AG08396 (cell line): Measurements from ENCODE around the gene TGFB1I1.
"Not testable (repeated sequence)": the region's sequence is repeated elsewhere in the genome, so short reads cannot be mapped to it uniquely, and the experiment has no call there.

ENCODE experiments used
- DNase-seq: peaks from one replicate; pipeline ENCODE4 v3.0.0; 2012; ENCODE audit warnings: low spot score, mixed read lengths

Gene TGFB1I1

GRCh38 chr16:31517800-31518402 is 45.9 kb downstream of the TGFB1I1 start:
- no peak for DNase-seq

- no peak for DNase-seq
Observed at GRCh38 chr16:31519759-31520431, 47.9 kb downstream of the TGFB1I1 start.

GRCh38 chr16:31521368-31521767 is 49.4 kb downstream of the TGFB1I1 start:
- DNase-seq, result no peak

GRCh38 chr16:31522071-31522470 is 50.1 kb downstream of the TGFB1I1 start:
- DNase-seq, result no peak

- not testable (repeated sequence) for DNase-seq
Observed at GRCh38 chr16:31523768-31524167, 51.8 kb downstream of the TGFB1I1 start.

GRCh38 chr16:31525113-31525512 is 53.2 kb downstream of the TGFB1I1 start:
- no peak for DNase-seq
